Measurements from ENCODE around the gene P2RX3.
"Not testable (repeated sequence)": the region's sequence is repeated elsewhere in the genome, so short reads cannot be mapped to it uniquely, and the experiment has no call there.

P2RX3 gene

DNA sequence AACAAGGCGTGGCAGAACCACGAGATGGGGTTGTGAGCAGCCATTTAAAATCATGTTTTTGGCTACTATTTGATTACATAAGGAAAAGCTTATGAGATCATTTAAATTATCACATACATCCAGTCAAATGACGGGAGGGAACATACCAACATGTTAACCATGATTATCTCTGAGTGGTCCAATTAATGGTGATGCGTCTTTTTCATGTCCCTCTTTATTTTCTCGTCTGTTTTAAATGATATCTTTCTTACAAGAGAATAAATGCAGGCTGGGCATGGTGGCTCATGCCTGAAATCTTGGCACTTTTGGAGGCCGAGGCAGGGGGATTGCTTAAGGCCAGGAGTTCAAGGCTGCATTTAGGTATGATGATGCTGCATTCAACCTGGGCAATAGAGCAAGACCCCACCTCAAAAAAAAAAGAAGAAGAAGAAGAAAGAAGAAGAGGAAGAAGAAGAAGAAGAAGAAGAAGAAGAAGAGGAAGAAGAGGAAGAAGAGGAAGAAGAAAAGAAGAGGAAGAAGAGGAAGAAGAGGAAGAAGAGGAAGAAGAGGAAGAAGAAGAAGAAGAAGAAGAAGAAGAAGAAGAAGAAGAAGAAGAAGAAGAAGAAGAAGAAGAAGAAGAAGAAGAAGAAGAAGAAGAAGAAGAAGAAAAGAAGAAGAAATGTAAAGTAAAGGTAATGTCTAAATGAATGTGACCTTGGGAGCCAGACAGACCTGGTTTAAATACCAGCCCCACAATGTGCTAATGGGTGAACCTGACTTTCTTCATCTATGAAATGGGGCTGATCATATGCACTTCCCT is 65.0 kb downstream of the P2RX3 start:
- DNase-seq: not testable (repeated sequence)

DNA sequence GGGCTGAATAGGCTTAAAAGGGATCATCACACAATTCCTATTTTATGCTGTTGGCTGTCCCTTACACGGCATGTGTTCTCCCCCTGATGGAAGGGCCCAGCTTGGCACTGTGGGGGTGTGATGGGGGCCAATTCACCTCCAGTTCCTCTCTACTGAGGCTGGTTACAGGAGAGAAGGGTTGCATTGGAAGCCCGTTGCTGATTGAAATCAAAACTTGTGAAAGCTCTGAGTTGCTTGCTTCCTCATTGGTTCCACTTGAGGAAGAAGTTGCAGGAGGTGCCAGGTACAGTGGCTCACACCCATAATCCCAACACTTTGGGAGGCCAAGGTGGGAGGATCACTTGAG is 65.6 kb downstream of the P2RX3 start:
- no peak for DNase-seq

DNA sequence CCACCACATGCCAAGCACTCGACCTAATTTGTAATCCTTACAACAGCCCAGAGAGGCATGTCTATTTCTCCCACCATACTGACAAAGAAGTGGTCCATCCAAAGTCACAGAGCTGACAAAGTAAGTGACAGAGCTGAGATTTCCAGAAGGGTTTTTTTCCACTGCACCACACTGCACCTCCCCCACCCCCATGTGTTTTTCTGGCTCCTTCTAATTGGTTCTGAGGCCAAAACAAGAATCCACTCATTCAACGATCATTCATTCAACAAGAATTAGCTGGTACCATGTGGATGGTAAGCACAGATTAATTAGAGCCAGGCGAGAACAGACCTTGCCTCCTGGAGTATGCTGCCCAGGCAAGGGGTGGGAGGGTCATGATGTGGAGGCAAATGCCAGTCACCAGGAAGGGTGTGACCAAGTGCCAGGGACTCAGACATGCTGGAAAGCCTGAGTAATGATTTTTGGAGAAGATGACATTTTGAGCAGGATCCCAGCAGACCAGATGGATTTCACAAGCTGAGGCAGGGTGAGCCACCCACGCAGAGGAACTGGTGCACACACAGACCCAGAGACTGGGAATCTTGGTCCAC is 67.2 kb downstream of the P2RX3 start:
- no peak for DNase-seq

DNA sequence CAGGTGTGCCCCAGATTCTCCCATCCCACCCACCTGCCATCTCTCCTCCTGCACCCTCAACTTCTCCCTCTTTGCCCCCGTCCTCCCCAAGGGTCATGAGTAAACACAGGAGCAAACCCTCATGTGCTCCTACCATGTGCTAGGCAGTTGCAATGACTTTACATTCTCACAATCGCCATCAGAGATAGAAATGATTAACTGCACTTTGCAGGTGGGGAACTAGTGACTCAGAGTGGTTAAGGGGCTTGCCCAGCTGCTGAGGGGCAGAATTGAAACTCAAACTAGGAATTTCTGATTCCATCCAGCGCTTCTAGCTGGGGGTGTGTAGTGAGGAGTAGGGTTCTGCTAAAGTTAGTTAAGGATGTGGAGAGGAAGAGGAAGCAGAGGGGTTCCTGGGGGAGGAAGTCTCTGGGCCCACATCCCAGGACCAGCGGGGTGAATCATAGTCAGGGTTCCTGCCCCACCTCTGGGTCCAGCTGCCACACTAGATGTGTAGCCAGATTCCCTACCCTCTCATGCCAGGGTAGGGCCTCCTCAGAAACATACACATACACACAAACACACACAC is 68.3 kb downstream of the P2RX3 start:
- DNase-seq: no peak

GRCh38 chr11:57407010-57407920 is 69.1 kb downstream of the P2RX3 start:
- DNase-seq: no peak

- DNase-seq: no peak
Observed at GRCh38 chr11:57407941-57408475, 69.9 kb downstream of the P2RX3 start.

GRCh38 chr11:57408771-57409170 is 70.6 kb downstream of the P2RX3 start:
- no peak for DNase-seq

GRCh38 chr11:57409321-57410100 is 71.4 kb downstream of the P2RX3 start:
- DNase-seq: no peak

GRCh38 chr11:57410287-57410686 is 72.1 kb downstream of the P2RX3 start:
- DNase-seq: no peak

- no peak for DNase-seq
Observed at GRCh38 chr11:57413681-57414080, 75.5 kb downstream of the P2RX3 start.

DNA sequence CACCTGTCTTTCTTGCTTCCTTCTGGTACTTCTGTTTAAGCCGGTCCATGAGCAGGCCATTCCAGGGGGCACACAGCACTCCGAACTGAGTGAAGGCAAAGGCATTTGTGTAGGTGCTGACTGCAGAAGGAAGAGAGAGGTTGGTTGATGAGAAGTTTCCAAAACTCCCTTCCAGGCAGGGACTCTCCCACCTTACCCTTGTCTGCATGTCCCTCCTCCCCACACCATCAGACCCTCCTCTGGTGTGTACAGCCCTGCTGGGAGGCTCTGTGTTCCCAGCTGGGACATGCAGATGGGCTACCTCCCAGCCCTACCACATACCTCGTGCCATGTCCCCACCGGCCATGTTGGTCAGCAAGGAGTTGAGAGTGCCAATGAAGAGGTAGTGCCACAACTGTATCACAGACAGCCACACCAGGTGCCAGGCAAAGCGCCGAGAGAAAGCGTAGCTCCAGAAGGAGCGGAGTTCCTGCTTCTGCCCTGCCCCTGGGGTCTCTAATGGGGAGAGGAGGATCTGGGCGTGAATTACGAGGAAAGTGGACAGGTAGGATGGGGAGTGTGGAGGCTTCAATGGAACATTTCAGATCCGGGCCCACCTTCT is 76.6 kb downstream of the P2RX3 start:
- no peak for DNase-seq

DNA sequence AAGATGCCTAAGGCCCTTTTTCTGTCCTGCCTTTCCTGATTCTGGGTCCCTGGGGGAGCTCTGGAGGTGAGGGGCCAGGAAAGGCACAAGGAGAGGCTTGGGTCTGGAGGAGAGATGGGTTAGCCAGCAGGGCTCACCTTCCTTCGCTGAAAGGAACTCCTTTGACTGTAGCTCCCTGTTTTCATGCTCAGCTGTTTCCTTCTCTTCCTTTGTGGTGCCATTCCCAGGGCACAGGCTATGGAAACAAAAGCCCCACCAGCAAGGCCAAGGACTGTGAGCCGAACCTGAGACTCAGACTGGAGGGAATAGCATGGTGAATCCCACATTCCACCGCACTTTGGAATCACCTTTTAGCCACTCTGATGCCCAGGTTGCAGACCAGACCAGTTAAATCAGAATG is 78.3 kb downstream of the P2RX3 start:
- DNase-seq: no peak

GRCh38 chr11:57417056-57417455 is 78.9 kb downstream of the P2RX3 start:
- no peak for DNase-seq

DNA sequence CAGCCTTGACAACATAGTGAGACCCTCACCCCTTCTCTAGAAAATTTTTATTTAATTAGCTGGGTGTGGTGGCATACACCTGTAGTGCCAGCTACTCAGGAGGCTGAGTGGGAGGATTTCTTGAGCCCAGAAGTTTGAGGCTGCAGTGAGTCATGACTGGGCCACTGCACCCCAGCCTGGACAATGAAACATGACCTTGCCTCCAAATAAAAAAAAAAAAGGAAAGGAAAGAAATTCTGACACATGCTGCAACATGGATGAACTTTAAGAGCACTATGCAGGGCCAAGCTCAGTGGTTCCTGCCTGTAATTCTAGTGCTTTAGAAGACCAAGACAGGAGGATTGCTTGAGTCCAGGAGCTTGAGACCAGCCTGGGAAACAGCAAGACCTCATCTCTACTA is 80.0 kb downstream of the P2RX3 start:
- DNase-seq: no peak

DNA sequence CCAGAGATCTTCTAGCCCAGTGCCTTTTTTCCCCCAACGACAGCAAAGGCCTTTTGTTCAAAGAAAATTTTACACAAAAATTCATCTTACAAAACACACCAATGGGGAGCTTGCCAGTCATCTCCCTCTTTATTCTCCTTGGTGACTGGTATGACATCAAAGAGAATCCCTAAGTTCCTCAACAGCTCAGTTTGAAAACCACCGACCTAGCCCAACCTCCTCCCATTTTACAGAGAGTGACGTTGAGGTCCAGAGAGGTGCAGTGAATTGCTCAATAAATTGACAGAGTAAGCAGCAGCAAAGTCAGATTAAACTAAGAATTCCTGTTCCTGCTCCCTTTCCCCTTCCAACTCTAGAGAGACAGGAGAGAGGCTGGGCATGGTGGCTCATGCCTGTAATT is 81.0 kb downstream of the P2RX3 start:
- DNase-seq: no peak

- no peak for DNase-seq
Observed at GRCh38 chr11:57421066-57421465, 82.9 kb downstream of the P2RX3 start.

DNA sequence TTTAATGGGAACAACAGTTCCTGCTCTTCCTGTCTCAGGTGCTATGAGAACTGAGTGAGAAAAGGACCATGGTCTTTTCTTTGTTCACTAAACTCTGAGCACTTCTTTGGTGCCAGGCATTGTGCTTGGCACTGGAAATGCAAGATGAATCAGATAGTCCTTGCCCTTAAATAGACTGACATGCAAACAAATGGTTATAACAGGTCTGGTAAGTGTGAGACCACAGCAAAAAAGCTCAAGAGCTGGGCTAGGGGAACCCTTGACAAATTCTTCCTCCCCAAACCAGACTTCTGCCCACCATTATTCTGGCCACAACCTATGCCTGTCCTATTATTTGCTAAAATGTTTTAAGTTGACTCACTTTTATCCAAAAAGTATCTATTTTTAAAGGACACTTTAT is 83.7 kb downstream of the P2RX3 start:
- DNase-seq: no peak

All from NCI-H2081 (cell line).